OCI-LY1 (cell line): ENCODE data around the gene LUZP1.

Experiments used
- CTCF ChIP-seq: fragments of 200-600 bp; sonication (generic), shearing (Covaris generic); IDR thresholded peaks from 2 replicates; pipeline ENCODE4 v1.5.1; 2017; ENCODE audit warnings: mild to moderate bottlenecking, antibody characterized with exemption, low read length, moderate library complexity, mixed read lengths
- EZH2 ChIP-seq: fragments of 200-600 bp; sonication (generic), shearing (Covaris generic); IDR thresholded peaks from 2 replicates; pipeline ENCODE4 v1.8.0; 2017; ENCODE audit warnings: borderline replicate concordance, mixed run types, mild to moderate bottlenecking, antibody characterized with exemption, low read length, moderate library complexity, mixed read lengths

GRCh38 chr1:23209770-23210169 lies 41.1 kb upstream of the LUZP1 start:
- no peak for TF ChIP-seq CTCF
- no peak for TF ChIP-seq EZH2
